ENCODE data around the gene RBM20.

Gene RBM20

DNA sequence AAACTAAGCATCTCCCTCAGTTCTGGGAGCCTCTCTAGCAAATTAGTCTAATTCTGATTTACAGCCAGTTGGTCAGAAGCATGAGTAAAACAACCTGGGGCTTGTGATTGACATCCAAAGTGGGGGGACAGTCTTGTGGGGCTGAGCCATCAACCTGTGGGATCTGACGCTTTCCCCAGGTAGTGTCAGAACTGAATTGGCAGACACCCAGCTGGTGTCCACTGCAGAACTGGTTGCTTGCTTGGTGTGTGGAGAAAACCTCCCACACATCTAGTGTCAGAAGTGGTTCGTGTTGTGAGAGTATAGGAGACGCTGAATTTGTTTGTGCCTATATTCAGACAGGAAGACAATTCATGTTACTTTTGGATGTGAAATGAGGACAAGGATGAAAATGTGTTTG is 135.4 kb downstream of the RBM20 start:
- TF ChIP-seq ZNF565 (CRISPR knock-in tag; conservative IDR thresholded peaks at IDR 0.05; ENCODE audit: low read depth), result no peak
- TF ChIP-seq ZFP3 (CRISPR knock-in tag; IDR thresholded peaks at IDR 0.05), result no peak
- ATAC-seq, result no peak

DNA sequence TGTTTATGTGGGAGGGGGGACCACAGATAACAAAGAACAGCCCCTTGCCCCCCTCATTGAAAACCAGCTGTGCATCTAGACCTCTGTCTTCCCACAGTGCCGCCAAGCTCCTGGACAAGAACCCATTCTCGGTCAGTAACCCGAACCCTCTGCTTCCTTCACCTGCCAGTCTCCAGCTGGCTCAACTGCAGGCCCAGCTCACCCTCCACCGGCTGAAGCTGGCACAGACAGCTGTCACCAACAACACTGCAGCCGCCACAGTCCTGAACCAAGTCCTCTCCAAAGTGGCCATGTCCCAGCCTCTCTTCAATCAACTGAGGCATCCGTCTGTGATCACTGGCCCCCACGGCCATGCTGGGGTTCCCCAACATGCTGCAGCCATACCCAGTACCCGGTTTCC is 136.6 kb downstream of the RBM20 start:
- ATAC-seq, result no peak
- TF ChIP-seq ZNF565 (CRISPR knock-in tag; conservative IDR thresholded peaks at IDR 0.05; ENCODE audit: low read depth) (no peak), SNAI2 (CRISPR knock-in tag; IDR thresholded peaks at IDR 0.05) (no peak), ISL1 (CRISPR knock-in tag; IDR thresholded peaks at IDR 0.05) (no peak), RARB (CRISPR knock-in tag; IDR thresholded peaks at IDR 0.05) (no peak), OSR1 (CRISPR knock-in tag; IDR thresholded peaks at IDR 0.05) (no peak), ZFP3 (CRISPR knock-in tag; IDR thresholded peaks at IDR 0.05) (no peak)
- TF ChIP-seq, protein P1, sequence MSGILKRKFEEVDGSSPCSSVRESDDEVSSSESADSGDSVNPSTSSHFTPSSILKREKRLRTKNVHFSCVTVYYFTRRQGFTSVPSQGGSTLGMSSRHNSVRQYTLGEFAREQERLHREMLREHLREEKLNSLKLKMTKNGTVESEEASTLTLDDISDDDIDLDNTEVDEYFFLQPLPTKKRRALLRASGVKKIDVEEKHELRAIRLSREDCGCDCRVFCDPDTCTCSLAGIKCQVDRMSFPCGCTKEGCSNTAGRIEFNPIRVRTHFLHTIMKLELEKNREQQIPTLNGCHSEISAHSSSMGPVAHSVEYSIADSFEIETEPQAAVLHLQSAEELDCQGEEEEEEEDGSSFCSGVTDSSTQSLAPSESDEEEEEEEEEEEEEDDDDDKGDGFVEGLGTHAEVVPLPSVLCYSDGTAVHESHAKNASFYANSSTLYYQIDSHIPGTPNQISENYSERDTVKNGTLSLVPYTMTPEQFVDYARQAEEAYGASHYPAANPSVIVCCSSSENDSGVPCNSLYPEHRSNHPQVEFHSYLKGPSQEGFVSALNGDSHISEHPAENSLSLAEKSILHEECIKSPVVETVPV (CRISPR knock-in tag; IDR thresholded peaks at IDR 0.05), result no peak
- TF ChIP-seq, protein P2, sequence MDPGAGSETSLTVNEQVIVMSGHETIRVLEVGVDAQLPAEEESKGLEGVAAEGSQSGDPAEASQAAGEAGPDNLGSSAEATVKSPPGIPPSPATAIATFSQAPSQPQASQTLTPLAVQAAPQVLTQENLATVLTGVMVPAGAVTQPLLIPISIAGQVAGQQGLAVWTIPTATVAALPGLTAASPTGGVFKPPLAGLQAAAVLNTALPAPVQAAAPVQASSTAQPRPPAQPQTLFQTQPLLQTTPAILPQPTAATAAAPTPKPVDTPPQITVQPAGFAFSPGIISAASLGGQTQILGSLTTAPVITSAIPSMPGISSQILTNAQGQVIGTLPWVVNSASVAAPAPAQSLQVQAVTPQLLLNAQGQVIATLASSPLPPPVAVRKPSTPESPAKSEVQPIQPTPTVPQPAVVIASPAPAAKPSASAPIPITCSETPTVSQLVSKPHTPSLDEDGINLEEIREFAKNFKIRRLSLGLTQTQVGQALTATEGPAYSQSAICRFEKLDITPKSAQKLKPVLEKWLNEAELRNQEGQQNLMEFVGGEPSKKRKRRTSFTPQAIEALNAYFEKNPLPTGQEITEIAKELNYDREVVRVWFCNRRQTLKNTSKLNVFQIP (CRISPR knock-in tag; IDR thresholded peaks at IDR 0.05; ENCODE audit: borderline replicate concordance, low read depth), result no peak
- TF ChIP-seq, protein P3, sequence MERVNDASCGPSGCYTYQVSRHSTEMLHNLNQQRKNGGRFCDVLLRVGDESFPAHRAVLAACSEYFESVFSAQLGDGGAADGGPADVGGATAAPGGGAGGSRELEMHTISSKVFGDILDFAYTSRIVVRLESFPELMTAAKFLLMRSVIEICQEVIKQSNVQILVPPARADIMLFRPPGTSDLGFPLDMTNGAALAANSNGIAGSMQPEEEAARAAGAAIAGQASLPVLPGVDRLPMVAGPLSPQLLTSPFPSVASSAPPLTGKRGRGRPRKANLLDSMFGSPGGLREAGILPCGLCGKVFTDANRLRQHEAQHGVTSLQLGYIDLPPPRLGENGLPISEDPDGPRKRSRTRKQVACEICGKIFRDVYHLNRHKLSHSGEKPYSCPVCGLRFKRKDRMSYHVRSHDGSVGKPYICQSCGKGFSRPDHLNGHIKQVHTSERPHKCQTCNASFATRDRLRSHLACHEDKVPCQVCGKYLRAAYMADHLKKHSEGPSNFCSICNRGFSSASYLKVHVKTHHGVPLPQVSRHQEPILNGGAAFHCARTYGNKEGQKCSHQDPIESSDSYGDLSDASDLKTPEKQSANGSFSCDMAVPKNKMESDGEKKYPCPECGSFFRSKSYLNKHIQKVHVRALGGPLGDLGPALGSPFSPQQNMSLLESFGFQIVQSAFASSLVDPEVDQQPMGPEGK (CRISPR knock-in tag; IDR thresholded peaks at IDR 0.05; ENCODE audit: borderline replicate concordance), result no peak

DNA sequence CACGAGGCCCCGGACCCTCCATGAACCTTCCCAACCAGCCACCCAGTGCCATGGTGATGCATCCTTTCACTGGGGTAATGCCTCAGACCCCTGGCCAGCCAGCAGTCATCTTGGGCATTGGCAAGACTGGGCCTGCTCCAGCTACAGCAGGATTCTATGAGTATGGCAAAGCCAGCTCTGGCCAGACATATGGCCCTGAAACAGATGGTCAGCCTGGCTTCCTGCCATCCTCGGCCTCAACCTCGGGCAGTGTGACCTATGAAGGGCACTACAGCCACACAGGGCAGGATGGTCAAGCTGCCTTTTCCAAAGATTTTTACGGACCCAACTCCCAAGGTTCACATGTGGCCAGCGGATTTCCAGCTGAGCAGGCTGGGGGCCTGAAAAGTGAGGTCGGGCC is 137.0 kb downstream of the RBM20 start:
- peak; percentile 69 for ATAC-seq
- peak; percentile 65; the same call in 1 of the 2 replicates for TF ChIP-seq TCF4 (CRISPR knock-in tag; IDR thresholded peaks at IDR 0.05; ENCODE audit: borderline replicate concordance)
- TF ChIP-seq, protein P1 (CRISPR knock-in tag; IDR thresholded peaks at IDR 0.05), result no peak
- TF ChIP-seq ZNF70 (CRISPR knock-in tag; IDR thresholded peaks at IDR 0.05), result peak; percentile 56; the same call in 1 of the 2 replicates

DNA sequence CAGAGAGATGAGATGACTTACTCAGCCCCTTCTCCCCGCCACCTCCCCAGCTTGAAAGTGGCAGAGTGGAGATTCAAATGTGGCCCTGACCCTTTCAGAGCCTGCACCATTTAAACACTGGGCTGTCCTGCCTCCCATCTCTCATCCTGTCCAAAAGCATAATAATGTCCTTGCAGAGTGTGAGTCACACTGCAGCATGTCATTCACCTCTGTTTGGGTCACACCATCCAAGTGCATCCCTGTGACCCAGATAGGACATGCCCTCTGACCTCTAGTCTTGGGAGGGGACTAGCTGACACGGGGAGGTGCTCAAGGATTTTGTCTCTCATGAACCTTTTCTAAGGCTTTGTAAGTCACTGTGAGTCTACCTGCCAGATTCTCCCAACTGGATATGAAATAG is 138.5 kb downstream of the RBM20 start:
- no peak for TF ChIP-seq ZFP3 (CRISPR knock-in tag; IDR thresholded peaks at IDR 0.05)
- no peak for TF ChIP-seq ESRRG (CRISPR knock-in tag; IDR thresholded peaks at IDR 0.05)
- ATAC-seq, result no peak

DNA sequence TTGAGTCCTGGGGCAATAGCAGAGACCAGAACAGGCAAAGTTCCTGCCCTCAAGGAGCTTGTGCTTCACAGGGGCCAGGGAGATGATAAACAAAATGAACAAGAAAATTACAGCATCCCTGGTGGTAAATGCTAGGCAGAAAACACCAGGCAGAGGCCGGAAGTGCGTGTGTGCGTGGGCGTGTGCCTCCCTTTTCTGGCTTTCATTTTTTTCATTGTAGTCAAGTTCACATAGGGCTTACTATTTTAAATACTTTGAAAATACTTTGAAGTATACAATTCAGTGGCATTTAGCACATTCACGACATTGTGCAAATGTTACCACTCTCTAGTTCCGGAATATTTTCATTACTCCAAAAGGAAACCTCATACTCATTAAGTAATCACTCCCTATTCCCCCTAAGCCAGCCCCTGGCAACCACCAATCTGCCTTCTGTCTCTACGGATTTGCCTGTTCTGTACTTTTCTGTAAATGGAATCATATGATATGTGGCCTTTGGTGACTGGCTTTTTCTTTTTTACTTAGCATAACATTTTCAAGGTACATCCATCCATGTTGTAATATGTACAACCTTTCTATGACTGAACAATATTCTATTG is 139.5 kb downstream of the RBM20 start:
- ATAC-seq, result no peak
- TF ChIP-seq TOX (CRISPR knock-in tag; IDR thresholded peaks at IDR 0.05; ENCODE audit: borderline replicate concordance) (no peak), BACH2 (CRISPR knock-in tag; IDR thresholded peaks at IDR 0.05; ENCODE audit: borderline replicate concordance) (no peak), ESRRG (CRISPR knock-in tag; IDR thresholded peaks at IDR 0.05) (no peak), CSDC2 (CRISPR knock-in tag; IDR thresholded peaks at IDR 0.05) (no peak)
- TF ChIP-seq, protein P1 (CRISPR knock-in tag; IDR thresholded peaks at IDR 0.05), result no peak

DNA sequence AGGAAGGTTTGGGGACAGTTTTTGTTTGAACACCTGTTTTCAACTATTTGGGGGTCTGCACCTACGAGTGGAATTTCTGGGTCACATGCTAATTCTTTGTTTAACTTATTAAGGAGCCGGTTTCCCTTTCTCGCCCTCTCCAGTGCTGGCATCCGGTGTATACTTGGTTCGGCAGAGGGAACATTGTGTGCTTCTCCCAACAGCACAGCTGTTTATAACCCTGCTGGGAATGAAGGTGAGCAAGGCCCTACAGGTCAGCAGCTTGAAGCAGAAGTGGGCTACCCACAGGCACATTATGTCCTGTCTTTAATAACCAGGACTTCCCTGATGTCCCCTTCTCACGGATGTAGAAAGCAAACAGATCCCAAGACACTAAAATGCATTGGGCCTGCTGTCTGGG is 140.1 kb downstream of the RBM20 start:
- ATAC-seq, result no peak
- no peak for TF ChIP-seq ZC3H10 (CRISPR knock-in tag; IDR thresholded peaks at IDR 0.05)
- TF ChIP-seq ESRRG (CRISPR knock-in tag; IDR thresholded peaks at IDR 0.05), result no peak
- no peak for TF ChIP-seq BACH2 (CRISPR knock-in tag; IDR thresholded peaks at IDR 0.05; ENCODE audit: borderline replicate concordance)
- no peak for TF ChIP-seq PPARA (CRISPR knock-in tag; IDR thresholded peaks at IDR 0.05; ENCODE audit: borderline replicate concordance)
- TF ChIP-seq RARB (CRISPR knock-in tag; IDR thresholded peaks at IDR 0.05), result no peak
- TF ChIP-seq SNAI2 (CRISPR knock-in tag; IDR thresholded peaks at IDR 0.05), result no peak
- TF ChIP-seq TOX (CRISPR knock-in tag; IDR thresholded peaks at IDR 0.05; ENCODE audit: borderline replicate concordance), result no peak
- no peak for TF ChIP-seq TCF4 (CRISPR knock-in tag; IDR thresholded peaks at IDR 0.05; ENCODE audit: borderline replicate concordance)

Measured in SK-N-SH treated with all-trans-retinoic acid at 6 μM for 48 hours (cell line).